SKM-1 (cell line): ENCODE measurements around the gene ACSL1.
"Not testable (repeated sequence)": the region's sequence is repeated elsewhere in the genome, so short reads cannot be mapped to it uniquely, and the experiment has no call there.

ENCODE experiments used
- DNase-seq: peaks from one replicate; lab custom pipeline; 2025; ENCODE audit not compliant: unreplicated experiment; lab: John Stamatoyannopoulos, UW

Gene ACSL1

GRCh38 chr4:184843984-184844554 lies 18.3 kb upstream of the ACSL1 start:
- DNase-seq: no peak

- not testable (repeated sequence) for DNase-seq
Observed at GRCh38 chr4:184839075-184839399, 13.3 kb upstream of the ACSL1 start.

- no peak for DNase-seq
Observed at GRCh38 chr4:184838249-184839074, 12.7 kb upstream of the ACSL1 start.

- no peak for DNase-seq
Observed at GRCh38 chr4:184836613-184837012, 10.8 kb upstream of the ACSL1 start.

- peak; percentile 92 for DNase-seq
Observed at GRCh38 chr4:184833046-184833838, 7.5 kb upstream of the ACSL1 start.

GRCh38 chr4:184831153-184831552 lies 5.4 kb upstream of the ACSL1 start:
- DNase-seq: no peak

GRCh38 chr4:184826691-184827270 lies 1.0 kb upstream of the ACSL1 start:
- DNase-seq: no peak

- DNase-seq: no peak
Observed at GRCh38 chr4:184825141-184825895, 450 bp downstream of the ACSL1 start.

- DNase-seq: no peak
Observed at GRCh38 chr4:184824776-184825084, 1.0 kb downstream of the ACSL1 start.

GRCh38 chr4:184824081-184824775 lies 1.5 kb downstream of the ACSL1 start:
- DNase-seq: no peak

GRCh38 chr4:184823014-184823413 lies 2.8 kb downstream of the ACSL1 start:
- no peak for DNase-seq

- DNase-seq: no peak
Observed at GRCh38 chr4:184822356-184822755, 3.4 kb downstream of the ACSL1 start.

GRCh38 chr4:184821242-184821641 lies 4.5 kb downstream of the ACSL1 start:
- no peak for DNase-seq

- peak; percentile 40 for DNase-seq
Observed at GRCh38 chr4:184819786-184820185, 6.0 kb downstream of the ACSL1 start.

GRCh38 chr4:184818216-184818564 lies 7.6 kb downstream of the ACSL1 start:
- no peak for DNase-seq

GRCh38 chr4:184817494-184818215 lies 8.1 kb downstream of the ACSL1 start:
- no peak for DNase-seq

GRCh38 chr4:184816962-184817361 lies 8.8 kb downstream of the ACSL1 start:
- no peak for DNase-seq

- peak; percentile 33 for DNase-seq
Observed at GRCh38 chr4:184815046-184815877, 10.5 kb downstream of the ACSL1 start.

- DNase-seq: no peak
Observed at GRCh38 chr4:184814686-184815045, 11.1 kb downstream of the ACSL1 start.
